Measurements from ENCODE around the gene TM6SF1.
"Not testable (repeated sequence)": the region's sequence is repeated elsewhere in the genome, so short reads cannot be mapped to it uniquely, and the experiment has no call there.

Gene TM6SF1

DNA sequence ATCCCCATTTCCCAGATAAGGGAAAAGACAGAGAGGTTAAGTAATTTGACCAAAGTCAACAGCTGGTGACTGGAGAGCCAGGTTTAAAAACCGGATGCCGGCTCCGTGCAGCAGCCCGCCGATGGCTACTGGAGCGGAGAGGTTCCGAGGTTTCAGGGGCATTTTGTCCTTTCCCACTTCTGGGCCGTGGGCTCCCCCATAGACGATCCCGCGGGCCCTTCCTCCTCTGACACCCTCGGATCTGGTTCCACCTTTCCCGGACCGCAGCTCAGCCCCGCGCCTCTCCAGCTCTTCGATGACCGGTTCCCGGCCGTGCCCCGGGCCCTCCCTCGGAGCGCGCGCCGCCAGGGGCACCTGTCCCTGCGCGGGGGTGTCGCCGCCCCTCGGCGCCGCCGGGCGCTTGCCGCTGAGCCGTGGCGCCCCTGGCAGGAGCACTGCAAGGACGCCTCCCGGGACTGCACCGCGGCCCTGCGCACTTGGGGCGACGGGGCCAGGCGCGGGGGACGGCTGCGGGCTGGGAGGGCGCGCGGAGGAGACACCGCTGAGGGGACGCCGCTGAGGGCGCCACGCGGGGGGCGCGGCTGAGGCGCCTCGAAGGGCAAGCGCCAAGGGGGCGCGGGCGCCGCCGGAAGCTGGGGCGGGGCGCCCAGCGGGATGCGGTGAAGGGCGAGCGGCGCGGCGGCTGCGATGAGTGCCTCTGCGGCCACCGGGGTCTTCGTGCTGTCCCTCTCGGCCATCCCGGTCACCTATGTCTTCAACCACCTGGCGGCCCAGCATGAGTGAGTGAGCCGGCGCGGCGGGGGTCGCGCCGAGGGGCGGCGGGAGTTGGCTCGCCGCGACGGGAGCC, at the start of gene TM6SF1:
Gene TM6SF1 (plus strand): TSS at position 652 of the 847 bp plus-strand sequence. CDS start 36 bp downstream, at position 688.
- DNase-seq, result peak; percentile 44

DNA sequence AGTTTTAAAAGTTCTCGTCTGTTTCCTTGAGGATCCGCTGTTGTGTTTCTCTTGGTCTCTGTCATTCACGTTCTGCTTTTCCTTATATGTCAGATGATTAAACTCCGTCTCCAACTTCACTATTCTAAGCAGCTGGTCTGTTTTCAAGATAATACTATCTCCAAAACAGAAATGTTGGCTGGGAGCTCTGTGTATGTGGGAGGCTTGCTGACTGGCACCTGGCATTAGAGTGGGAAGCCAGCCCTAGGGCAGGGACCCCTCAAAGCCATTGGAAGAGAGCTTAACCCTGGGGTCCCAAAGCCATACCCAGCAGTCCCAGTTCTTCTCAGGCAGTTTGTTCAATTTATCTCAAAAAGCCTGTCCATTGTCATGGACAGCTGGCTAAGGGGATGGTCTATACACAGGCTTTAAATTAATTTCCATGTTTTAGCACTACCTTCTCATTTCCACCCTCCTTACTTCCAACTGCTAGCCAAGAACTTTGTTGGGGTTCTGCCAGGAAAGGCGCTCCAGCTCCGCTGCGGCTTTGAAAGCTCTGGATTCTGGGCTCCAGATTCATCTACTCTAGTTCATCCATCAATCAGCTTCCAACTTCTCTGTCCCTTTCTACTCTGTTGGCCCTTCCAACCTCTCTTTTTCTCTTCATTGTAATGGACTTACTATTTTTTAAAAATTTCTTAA, 49.6 kb upstream of the TM6SF1 start:
- DNase-seq, result no peak

DNA sequence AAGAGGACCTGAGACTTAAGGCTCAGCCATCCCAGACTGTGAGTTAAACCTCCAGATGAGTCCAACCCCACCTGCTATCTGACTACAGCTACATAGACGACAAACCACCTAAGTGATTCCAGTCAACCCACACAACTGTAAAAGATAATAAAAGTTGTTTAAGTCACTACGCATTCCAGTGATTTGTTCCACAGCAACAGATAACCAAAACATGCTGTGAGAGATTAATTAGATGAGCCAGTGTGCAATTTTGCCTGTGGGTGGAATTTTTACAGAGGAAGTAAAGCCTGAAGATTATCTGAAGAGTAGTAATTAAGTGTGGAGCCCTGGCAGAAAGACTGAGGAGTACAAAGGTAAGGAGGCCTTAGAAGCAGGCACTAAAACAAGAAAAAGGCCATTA, 45.8 kb upstream of the TM6SF1 start:
- DNase-seq, result no peak

- DNase-seq, result no peak
Observed at GRCh38 chr15:83062768-83063180, 44.7 kb upstream of the TM6SF1 start.

GRCh38 chr15:83063551-83063950, 43.9 kb upstream of the TM6SF1 start:
- no peak for DNase-seq

DNA sequence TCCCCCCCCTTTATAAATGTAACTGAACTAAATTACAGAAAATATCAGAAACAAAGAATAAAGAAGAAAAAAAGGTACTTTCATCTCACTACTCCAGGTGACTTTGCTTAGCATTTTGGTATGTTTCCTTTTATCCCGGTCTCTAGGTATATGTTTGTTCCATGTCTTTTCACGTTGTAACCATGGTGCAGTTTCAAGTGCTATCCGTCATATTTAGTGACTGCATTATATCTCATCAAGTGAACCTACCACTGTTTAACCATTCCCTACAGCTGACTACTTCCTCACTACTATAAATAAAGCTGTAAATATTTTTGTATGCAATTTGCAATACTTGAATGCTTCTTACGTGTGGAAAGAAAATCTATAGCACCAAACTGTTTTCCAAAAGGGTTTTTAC, 42.6 kb upstream of the TM6SF1 start:
- no peak for DNase-seq

- no peak for DNase-seq
Observed at GRCh38 chr15:83065431-83065830, 42.0 kb upstream of the TM6SF1 start.

- DNase-seq, result no peak
Observed at GRCh38 chr15:83066034-83066733, 41.3 kb upstream of the TM6SF1 start.

DNA sequence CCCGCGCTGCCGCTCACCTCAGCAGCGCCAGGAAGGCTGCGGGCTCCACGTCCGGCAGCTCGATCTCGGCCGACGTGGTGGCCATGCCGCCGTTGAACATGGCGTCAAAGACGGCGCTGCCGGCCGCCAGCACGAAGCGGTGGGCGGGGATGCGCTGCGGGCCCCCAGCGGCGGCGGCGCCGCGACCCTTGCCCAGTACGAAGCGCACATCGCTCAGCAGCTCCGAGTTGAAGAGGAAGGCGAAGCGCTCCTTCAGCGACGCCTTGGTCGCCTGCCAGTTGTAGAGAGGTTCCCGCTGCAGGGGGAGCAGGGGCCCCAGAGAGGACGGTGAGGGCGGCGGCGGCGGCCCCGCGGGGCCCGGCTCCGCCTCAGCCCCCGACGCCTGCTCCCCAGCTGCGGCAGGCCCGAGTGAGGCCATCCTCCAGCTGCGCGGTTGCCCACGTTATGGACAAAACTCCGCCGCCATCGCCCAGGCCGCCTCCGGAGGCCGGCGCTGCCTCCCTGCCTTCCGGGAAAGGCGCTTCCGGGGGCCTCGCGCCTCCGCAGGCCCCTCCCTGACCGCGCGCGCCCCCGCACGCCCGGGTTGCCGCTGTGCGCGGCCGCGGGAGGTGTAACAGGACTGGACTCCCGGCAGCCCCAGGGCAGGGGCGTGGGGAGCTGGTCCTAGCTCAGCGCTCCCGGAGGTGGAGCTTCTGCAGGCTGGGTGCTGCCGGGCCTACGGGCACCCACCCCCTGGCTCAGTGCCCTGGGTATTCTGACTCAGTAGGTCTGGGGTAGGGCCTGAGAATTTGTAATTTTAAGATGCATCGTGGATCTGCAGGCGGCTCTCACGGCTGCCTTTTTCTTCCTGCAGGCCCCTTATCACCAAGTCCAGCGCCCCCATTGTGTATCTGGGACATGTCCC, 40.5 kb upstream of the TM6SF1 start, which contains the start of gene BTBD1:
Gene BTBD1 (minus strand): TSS at position 519 of the 904 bp plus-strand sequence. CDS start 101 bp downstream, at position 418.
- DNase-seq, result peak; percentile 84

DNA sequence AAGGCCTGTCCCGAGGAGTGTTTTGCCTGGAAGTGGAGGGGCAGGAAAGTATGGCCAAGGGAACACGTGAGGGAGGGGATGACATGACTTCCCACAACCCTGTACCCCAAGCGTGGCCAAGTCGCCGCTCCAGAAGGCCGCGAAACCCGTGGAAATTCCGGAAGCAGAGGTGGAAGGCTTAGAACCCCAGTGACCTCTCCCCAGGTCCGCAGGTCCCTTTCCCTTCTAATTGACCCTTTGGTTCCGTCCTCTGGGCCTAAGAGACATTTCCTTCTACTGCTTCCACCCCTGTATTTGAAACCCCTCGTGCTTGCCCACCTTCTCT, 39.8 kb upstream of the TM6SF1 start:
- no peak for DNase-seq

GRCh38 chr15:83068054-83068453, 39.4 kb upstream of the TM6SF1 start:
- no peak for DNase-seq

GRCh38 chr15:83069211-83069642, 38.2 kb upstream of the TM6SF1 start:
- DNase-seq, result peak; percentile 60

- DNase-seq, result no peak
Observed at GRCh38 chr15:83077491-83078230, 29.8 kb upstream of the TM6SF1 start.

DNA sequence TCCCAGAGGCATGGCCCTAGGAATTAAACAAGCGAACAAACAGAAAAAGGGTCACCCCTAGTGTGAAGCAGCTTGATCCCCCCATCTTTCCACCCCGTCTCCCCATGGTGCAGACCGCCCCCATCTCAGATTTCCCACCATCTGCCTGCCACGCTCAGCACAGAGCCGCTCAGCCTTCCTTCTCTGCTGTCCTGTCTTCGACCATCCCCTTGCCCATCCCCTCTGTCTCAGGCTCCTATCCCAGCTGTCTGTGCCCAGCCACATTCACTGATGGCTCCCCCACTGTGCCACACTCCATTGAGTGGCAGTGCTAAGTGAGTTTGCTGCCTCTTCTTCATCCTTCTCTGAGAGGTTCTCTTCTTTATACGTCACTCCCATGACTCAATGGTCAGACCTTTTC, 28.7 kb upstream of the TM6SF1 start:
- peak; percentile 20 for DNase-seq

DNA sequence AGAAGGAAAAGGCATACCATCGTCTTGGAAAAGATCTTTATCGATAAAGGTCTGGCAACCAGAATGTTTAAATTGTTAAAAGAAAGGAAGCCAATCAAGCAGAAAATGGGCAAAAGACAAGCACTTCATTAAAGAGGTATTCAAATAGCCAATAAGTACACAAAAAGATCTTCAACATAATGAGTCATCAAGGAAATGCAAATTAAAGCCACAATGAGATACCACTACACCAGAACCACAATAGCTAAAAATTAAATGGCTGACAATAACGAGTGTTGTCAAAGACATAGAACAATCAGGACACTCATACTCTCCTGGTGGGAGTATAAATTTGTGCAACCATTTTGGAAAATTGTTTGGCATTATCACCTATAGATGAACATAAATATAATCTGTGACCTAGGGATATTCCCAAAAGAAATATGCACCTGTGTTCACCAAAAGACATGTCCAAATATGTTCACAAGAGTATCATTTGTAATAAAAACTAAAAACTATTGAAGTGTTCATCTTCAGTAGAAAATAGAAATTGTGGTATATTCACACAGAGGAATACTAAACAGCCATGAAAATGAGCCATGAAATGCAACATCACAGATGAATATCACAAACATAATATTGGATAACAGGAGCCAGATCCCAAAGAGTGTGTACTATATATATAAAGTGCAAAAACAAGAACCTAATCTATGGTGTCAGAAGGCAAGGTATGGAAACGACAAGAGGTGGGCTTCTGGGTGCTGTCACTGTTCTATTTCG, 26.0 kb upstream of the TM6SF1 start:
- DNase-seq, result no peak

GRCh38 chr15:83082730-83083386, 24.6 kb upstream of the TM6SF1 start:
- DNase-seq, result no peak

GRCh38 chr15:83085461-83085860, 22.0 kb upstream of the TM6SF1 start:
- not testable (repeated sequence) for DNase-seq

DNA sequence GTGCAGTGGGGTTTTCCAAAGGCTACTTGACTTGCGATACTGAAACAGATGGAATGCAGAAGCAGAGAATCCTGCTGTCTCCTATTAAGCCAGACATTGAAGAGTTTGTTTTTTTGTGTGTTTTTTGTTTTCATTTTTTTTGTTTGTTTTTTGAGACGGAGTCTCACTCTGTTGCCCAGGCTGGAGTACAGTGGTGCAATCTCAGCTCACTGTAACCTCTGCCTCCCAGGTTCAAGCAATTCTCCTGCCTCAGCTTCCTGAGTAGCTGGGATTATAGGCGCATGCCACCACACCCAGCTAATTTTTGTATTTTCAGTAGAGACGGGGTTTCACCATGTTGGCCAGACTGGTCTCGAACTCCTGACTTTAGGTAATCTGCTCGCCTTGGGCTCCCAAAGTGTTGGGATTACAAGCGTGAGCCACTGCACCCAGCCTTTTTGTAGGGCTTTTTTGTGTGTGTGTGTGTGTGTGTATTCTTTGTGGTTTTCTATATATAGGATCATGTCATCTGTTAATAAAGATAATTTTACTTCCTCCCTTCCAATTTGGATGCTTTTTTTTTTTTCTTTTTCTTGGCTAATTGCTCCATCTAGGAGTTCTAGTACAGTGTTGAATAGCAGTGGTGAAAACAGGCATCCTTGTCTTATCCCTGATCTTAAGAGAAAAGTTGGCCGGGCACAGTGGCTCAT, 21.4 kb upstream of the TM6SF1 start:
- DNase-seq, result not testable (repeated sequence)

GRCh38 chr15:83087576-83087975, 19.9 kb upstream of the TM6SF1 start:
- DNase-seq, result no peak

DNA sequence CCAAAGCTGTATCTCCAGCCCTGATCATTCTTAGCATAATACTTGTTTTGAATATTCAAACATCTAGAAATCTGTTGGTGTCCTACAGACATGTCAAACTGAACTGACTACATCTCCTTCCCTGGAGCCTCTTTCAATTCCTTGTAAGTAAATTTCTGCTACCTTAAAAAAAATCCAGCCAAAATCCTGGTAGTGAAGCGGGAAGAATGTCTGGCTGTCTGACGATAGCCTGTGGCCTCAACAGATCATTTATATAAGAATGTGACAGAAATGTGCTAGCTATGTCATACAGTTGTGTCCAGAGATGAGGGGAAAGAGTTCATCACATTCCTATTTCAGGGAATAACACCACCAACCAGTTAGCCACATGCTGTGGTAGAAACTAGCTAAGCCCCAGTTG, 18.6 kb upstream of the TM6SF1 start:
- no peak for DNase-seq
